Measurements from ENCODE around the gene RNASE8.

DNA sequence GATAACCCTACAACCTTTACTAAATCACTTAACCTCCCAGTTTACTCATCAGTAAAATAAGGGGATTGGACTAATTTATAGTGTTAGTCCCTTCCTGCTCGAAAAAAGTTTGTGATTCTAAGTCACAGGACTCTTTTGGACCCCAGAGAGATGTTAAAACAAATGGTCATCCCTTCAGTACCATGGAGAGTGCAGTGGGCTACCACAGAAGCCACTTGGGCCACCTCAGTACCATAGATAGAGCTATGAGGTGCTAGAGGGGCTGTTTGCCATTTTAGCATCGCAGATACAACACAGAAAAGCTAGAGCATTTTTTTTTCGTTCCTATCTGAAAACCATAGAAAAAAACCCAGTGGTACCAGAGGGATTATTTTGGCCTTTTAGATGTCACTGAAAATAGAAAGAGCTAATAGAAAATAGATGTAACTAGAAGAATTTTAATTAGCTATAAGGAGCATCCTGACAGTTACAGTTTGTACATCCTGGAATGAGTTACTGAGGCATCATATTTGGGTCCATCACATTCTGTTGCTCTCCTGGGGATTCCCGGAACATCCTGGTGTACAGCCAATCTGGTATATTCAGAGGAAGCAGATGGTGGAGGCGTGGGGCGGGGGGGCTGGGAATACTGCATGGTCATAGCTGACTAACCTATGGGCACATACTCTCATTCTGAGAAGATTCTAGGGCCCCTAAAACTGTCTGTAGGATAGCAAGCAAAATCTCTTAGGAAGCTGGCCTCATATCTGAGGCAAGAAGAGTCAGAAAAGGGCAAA lies 38.0 kb downstream of the RNASE8 start:
- TF ChIP-seq, protein P1, sequence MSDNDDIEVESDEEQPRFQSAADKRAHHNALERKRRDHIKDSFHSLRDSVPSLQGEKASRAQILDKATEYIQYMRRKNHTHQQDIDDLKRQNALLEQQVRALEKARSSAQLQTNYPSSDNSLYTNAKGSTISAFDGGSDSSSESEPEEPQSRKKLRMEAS (CRISPR knock-in tag; IDR thresholded peaks at IDR 0.05) = no peak
- no peak for TF ChIP-seq USF2 (CRISPR knock-in tag; IDR thresholded peaks at IDR 0.05)
- TF ChIP-seq CTCF (IDR thresholded peaks at IDR 0.05) = no peak
- no peak for TF ChIP-seq CREB1 (CRISPR knock-in tag; IDR thresholded peaks at IDR 0.05)
- TF ChIP-seq SMAD3 (CRISPR knock-in tag; IDR thresholded peaks at IDR 0.05; ENCODE audit: borderline replicate concordance) = no peak; the same call in 1 of the 2 replicates

All from WTC11 (cell line).